GM13976 (cell line): ENCODE results near the gene FBXL16.

Source experiments
- DNase-seq: peaks from one replicate; pipeline ENCODE4 v3.0.0; 2012; ENCODE audit warnings: low spot score
- CTCF ChIP-seq: IDR thresholded peaks from 2 replicates; pipeline ENCODE4 v1.5.1; 2012; ENCODE audit warnings: borderline replicate concordance, mild to moderate bottlenecking; ENCODE audit not compliant: insufficient read depth; ENCODE audit errors: extremely low read depth, missing control alignments, control extremely low read depth
- in situ Hi-C: fragments of 300-500 bp; cut with MboI; formaldehyde crosslinking; loops from one replicate; pipeline ENCODE4 v1.12.0; 2022; ENCODE audit warnings: low sequenced_read_pairs, mixed read lengths, inconsistent platforms; ENCODE audit not compliant: unreplicated experiment

Gene FBXL16

GRCh38 chr16:698911-699671 is 6.5 kb downstream of the FBXL16 start:
- TF ChIP-seq CTCF: no peak
- DNase-seq: no peak
- in situ Hi-C loops: no loop called here

GRCh38 chr16:695355-696089 is 10.1 kb downstream of the FBXL16 start:
- no peak for TF ChIP-seq CTCF
- in situ Hi-C loops: no loop called here
- peak; percentile 88 for DNase-seq

GRCh38 chr16:694863-695354 is 10.7 kb downstream of the FBXL16 start:
- in situ Hi-C loops: no loop called here
- TF ChIP-seq CTCF: no peak
- no peak for DNase-seq

GRCh38 chr16:694187-694862 is 11.3 kb downstream of the FBXL16 start:
- no peak for DNase-seq
- in situ Hi-C loops: no loop called here
- TF ChIP-seq CTCF: no peak

- in situ Hi-C loops: no loop called here
- no peak for DNase-seq
- no peak for TF ChIP-seq CTCF
Measured at GRCh38 chr16:693766-694165, 11.8 kb downstream of the FBXL16 start.

- no peak for DNase-seq
- TF ChIP-seq CTCF: no peak
- in situ Hi-C loops: no loop called here
Measured at GRCh38 chr16:693364-693763, 12.2 kb downstream of the FBXL16 start.
